Measurements from ENCODE around the gene ZFP57. TPM values are rescaled to one million over a fixed set of nuclear protein-coding genes. Genes with fewer than 3 reads are reported as not detected.

ZFP57 gene
- total and polyA plus RNA-seq, 2 experiments from 2014 or later: 0.59 to 0.84 TPM

DNA sequence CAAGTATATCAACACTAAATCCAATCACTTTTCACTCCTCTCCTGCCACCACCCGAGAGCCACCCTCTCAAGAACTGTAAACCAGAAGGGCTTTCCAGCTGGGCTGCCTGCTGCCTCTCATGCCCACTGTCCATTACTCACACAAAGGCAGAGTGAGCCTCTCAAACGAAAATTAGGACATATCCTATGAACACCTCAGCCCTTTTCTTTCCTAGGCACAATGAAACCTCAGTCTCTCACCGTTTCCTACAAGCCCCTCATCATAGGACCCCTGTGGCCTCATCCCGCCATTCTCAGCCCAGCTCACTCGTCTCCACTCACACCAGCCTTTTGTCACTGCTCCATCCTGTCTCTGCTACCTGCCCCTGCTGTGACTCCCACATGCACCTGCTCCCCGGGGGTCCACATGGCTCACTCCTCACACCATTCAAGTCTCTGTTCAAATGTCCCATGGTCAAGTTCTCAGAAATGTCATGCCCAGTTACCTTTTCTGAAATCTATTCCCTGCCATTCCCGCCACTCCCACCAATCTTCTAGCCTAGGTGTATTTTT is 49.7 kb upstream of the ZFP57 start:
- peaks cover 8% of the 10 kb centered on the region for H3K27me3 Mint-ChIP-seq (ENCODE audit: insufficient read depth, low read depth, poor library complexity)

More for the DNA sequence above, 49.7 kb upstream of the ZFP57 start:
- DNase-seq (ENCODE audit: low spot score) (no peak), ATAC-seq (no peak)
- Mint-ChIP-seq H3K27ac (no peak overlapping the region), H3K4me1 (no peaks in the 10 kb centered on the region), H3K36me3 (ENCODE audit: low read depth) (no peaks in the 10 kb centered on the region), H3K4me3 (no peak overlapping the region), H3K9me3 (no peaks in the 10 kb centered on the region)
- H3K36me3 ChIP-seq (ENCODE audit: insufficient read depth): no peaks in the 10 kb centered on the region
- H3K4me2 ChIP-seq: no peak overlapping the region
- TF ChIP-seq ZNF331 (CRISPR knock-in tag; IDR thresholded peaks at IDR 0.05; ENCODE audit: low read depth) (no peak), CREB1 (CRISPR knock-in tag; IDR thresholded peaks at IDR 0.05; ENCODE audit: low read depth) (no peak), POLR2AphosphoS5 (IDR thresholded peaks at IDR 0.05; ENCODE audit: low read depth) (no peak), NANOG (IDR thresholded peaks at IDR 0.05; ENCODE audit: borderline replicate concordance) (no peak)
- TF ChIP-seq, protein P1, sequence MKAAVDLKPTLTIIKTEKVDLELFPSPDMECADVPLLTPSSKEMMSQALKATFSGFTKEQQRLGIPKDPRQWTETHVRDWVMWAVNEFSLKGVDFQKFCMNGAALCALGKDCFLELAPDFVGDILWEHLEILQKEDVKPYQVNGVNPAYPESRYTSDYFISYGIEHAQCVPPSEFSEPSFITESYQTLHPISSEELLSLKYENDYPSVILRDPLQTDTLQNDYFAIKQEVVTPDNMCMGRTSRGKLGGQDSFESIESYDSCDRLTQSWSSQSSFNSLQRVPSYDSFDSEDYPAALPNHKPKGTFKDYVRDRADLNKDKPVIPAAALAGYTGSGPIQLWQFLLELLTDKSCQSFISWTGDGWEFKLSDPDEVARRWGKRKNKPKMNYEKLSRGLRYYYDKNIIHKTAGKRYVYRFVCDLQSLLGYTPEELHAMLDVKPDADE (IDR thresholded peaks at IDR 0.05): no peak
- TF ChIP-seq, protein P2, sequence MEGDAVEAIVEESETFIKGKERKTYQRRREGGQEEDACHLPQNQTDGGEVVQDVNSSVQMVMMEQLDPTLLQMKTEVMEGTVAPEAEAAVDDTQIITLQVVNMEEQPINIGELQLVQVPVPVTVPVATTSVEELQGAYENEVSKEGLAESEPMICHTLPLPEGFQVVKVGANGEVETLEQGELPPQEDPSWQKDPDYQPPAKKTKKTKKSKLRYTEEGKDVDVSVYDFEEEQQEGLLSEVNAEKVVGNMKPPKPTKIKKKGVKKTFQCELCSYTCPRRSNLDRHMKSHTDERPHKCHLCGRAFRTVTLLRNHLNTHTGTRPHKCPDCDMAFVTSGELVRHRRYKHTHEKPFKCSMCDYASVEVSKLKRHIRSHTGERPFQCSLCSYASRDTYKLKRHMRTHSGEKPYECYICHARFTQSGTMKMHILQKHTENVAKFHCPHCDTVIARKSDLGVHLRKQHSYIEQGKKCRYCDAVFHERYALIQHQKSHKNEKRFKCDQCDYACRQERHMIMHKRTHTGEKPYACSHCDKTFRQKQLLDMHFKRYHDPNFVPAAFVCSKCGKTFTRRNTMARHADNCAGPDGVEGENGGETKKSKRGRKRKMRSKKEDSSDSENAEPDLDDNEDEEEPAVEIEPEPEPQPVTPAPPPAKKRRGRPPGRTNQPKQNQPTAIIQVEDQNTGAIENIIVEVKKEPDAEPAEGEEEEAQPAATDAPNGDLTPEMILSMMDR (conservative IDR thresholded peaks at IDR 0.05; ENCODE audit: low read depth in 2 of 2): no peak
- TF ChIP-seq, protein P3, sequence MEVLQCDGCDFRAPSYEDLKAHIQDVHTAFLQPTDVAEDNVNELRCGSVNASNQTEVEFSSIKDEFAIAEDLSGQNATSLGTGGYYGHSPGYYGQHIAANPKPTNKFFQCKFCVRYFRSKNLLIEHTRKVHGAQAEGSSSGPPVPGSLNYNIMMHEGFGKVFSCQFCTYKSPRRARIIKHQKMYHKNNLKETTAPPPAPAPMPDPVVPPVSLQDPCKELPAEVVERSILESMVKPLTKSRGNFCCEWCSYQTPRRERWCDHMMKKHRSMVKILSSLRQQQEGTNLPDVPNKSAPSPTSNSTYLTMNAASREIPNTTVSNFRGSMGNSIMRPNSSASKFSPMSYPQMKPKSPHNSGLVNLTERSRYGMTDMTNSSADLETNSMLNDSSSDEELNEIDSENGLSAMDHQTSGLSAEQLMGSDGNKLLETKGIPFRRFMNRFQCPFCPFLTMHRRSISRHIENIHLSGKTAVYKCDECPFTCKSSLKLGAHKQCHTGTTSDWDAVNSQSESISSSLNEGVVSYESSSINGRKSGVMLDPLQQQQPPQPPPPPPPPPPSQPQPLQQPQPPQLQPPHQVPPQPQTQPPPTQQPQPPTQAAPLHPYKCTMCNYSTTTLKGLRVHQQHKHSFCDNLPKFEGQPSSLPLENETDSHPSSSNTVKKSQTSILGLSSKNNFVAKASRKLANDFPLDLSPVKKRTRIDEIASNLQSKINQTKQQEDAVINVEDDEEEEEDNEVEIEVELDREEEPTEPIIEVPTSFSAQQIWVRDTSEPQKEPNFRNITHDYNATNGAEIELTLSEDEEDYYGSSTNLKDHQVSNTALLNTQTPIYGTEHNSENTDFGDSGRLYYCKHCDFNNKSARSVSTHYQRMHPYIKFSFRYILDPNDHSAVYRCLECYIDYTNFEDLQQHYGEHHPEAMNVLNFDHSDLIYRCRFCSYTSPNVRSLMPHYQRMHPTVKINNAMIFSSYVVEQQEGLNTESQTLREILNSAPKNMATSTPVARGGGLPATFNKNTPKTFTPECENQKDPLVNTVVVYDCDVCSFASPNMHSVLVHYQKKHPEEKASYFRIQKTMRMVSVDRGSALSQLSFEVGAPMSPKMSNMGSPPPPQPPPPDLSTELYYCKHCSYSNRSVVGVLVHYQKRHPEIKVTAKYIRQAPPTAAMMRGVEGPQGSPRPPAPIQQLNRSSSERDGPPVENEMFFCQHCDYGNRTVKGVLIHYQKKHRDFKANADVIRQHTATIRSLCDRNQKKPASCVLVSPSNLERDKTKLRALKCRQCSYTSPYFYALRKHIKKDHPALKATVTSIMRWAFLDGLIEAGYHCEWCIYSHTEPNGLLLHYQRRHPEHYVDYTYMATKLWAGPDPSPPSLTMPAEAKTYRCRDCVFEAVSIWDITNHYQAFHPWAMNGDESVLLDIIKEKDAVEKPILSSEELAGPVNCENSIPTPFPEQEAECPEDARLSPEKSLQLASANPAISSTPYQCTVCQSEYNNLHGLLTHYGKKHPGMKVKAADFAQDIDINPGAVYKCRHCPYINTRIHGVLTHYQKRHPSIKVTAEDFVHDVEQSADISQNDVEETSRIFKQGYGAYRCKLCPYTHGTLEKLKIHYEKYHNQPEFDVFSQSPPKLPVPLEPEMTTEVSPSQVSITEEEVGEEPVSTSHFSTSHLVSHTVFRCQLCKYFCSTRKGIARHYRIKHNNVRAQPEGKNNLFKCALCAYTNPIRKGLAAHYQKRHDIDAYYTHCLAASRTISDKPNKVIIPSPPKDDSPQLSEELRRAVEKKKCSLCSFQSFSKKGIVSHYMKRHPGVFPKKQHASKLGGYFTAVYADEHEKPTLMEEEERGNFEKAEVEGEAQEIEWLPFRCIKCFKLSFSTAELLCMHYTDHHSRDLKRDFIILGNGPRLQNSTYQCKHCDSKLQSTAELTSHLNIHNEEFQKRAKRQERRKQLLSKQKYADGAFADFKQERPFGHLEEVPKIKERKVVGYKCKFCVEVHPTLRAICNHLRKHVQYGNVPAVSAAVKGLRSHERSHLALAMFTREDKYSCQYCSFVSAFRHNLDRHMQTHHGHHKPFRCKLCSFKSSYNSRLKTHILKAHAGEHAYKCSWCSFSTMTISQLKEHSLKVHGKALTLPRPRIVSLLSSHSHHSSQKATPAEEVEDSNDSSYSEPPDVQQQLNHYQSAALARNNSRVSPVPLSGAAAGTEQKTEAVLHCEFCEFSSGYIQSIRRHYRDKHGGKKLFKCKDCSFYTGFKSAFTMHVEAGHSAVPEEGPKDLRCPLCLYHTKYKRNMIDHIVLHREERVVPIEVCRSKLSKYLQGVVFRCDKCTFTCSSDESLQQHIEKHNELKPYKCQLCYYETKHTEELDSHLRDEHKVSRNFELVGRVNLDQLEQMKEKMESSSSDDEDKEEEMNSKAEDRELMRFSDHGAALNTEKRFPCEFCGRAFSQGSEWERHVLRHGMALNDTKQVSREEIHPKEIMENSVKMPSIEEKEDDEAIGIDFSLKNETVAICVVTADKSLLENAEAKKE (CRISPR knock-in tag; IDR thresholded peaks at IDR 0.05): no peak
- TF ChIP-seq, protein P4, sequence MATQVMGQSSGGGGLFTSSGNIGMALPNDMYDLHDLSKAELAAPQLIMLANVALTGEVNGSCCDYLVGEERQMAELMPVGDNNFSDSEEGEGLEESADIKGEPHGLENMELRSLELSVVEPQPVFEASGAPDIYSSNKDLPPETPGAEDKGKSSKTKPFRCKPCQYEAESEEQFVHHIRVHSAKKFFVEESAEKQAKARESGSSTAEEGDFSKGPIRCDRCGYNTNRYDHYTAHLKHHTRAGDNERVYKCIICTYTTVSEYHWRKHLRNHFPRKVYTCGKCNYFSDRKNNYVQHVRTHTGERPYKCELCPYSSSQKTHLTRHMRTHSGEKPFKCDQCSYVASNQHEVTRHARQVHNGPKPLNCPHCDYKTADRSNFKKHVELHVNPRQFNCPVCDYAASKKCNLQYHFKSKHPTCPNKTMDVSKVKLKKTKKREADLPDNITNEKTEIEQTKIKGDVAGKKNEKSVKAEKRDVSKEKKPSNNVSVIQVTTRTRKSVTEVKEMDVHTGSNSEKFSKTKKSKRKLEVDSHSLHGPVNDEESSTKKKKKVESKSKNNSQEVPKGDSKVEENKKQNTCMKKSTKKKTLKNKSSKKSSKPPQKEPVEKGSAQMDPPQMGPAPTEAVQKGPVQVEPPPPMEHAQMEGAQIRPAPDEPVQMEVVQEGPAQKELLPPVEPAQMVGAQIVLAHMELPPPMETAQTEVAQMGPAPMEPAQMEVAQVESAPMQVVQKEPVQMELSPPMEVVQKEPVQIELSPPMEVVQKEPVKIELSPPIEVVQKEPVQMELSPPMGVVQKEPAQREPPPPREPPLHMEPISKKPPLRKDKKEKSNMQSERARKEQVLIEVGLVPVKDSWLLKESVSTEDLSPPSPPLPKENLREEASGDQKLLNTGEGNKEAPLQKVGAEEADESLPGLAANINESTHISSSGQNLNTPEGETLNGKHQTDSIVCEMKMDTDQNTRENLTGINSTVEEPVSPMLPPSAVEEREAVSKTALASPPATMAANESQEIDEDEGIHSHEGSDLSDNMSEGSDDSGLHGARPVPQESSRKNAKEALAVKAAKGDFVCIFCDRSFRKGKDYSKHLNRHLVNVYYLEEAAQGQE (IDR thresholded peaks at IDR 0.05; ENCODE audit: unreplicated experiment): no peak
- no peaks in the 10 kb centered on the region for H3K79me2 ChIP-seq (replicated peaks; ENCODE audit: insufficient read depth)
- no peaks in the 10 kb centered on the region for H3K4me1 ChIP-seq (ENCODE audit: insufficient read depth)
- H2AFZ ChIP-seq: no peak overlapping the region
- no peaks in the 10 kb centered on the region; the same call in 1 of the 2 replicates for H3K9me2 ChIP-seq (ENCODE audit: insufficient read depth)
- no peak overlapping the region for H3K27ac ChIP-seq (ENCODE audit: low read depth)
- no peaks in the 10 kb centered on the region for H3F3A ChIP-seq (replicated peaks; ENCODE audit: low read depth)
- no peaks in the 10 kb centered on the region; the same call in 1 of the 2 replicates for H4K20me1 ChIP-seq (replicated peaks; ENCODE audit: insufficient read depth)
- peaks cover 14% of the 10 kb centered on the region for H3K27me3 ChIP-seq (ENCODE audit: insufficient read depth)
- no peak overlapping the region for H3K4me3 ChIP-seq

Data from GM23338 (cell line).